GM18868 (cell line): ENCODE measurements around the gene KRT82.
"Not testable (repeated sequence)": the region's sequence is repeated elsewhere in the genome, so short reads cannot be mapped to it uniquely, and the experiment has no call there.

Experiments used
- ATAC-seq: cut with Tn5 transposase; IDR thresholded peaks from one replicate; pipeline ENCODE4 v1.9.1; 2021; ENCODE audit warnings: mild to moderate bottlenecking, moderate library complexity; ENCODE audit not compliant: unreplicated experiment

KRT82 gene

GRCh38 chr12:52405922-52406385, at the start of gene KRT82:
TSS of gene KRT82 (minus strand) at chr12:52406335. CDS start at chr12:52406277, 58 bp downstream.
- no peak for ATAC-seq

- ATAC-seq, result no peak
Observed at GRCh38 chr12:52455821-52456220, 49.7 kb upstream of the KRT82 start.

GRCh38 chr12:52454411-52455201, 48.5 kb upstream of the KRT82 start:
- ATAC-seq, result no peak

GRCh38 chr12:52452101-52452500, 46.0 kb upstream of the KRT82 start, which contains the start of gene KRT6B:
TSS of gene KRT6B (minus strand) at chr12:52452146. CDS start at chr12:52452078, 68 bp downstream.
- no peak for ATAC-seq

- no peak for ATAC-seq
Observed at GRCh38 chr12:52448228-52448627, 42.1 kb upstream of the KRT82 start.

- not testable (repeated sequence) for ATAC-seq
Observed at GRCh38 chr12:52447196-52447595, 41.1 kb upstream of the KRT82 start.

- no peak for ATAC-seq
Observed at GRCh38 chr12:52446367-52447045, 40.4 kb upstream of the KRT82 start.

GRCh38 chr12:52445876-52446275, 39.7 kb upstream of the KRT82 start:
- ATAC-seq, result no peak

- ATAC-seq, result no peak
Observed at GRCh38 chr12:52444647-52445595, 38.8 kb upstream of the KRT82 start.

GRCh38 chr12:52443966-52444365, 37.8 kb upstream of the KRT82 start:
- no peak for ATAC-seq

- no peak for ATAC-seq
Observed at GRCh38 chr12:52442600-52443061, 36.5 kb upstream of the KRT82 start.

GRCh38 chr12:52441320-52441911, 35.3 kb upstream of the KRT82 start:
- ATAC-seq, result no peak

- ATAC-seq, result no peak
Observed at GRCh38 chr12:52440821-52441319, 34.7 kb upstream of the KRT82 start.

- ATAC-seq, result no peak
Observed at GRCh38 chr12:52439845-52440244, 33.7 kb upstream of the KRT82 start.

GRCh38 chr12:52439420-52439819, 33.3 kb upstream of the KRT82 start:
- ATAC-seq, result no peak

- ATAC-seq, result no peak
Observed at GRCh38 chr12:52438305-52439301, 32.5 kb upstream of the KRT82 start.

- ATAC-seq, result no peak
Observed at GRCh38 chr12:52437508-52437907, 31.4 kb upstream of the KRT82 start.

- ATAC-seq, result no peak
Observed at GRCh38 chr12:52436828-52437474, 30.8 kb upstream of the KRT82 start.
